A549 (cell line): Measurements from ENCODE around the gene TMEM82. TPM values are rescaled to one million over a fixed set of nuclear protein-coding genes. Genes with fewer than 3 reads are reported as not detected.

Experiments used
- ATAC-seq, 2 experiments: fragments of 200-7000 bp in 1 of 2; fragments of >200 bp in 1 of 2; cut with Nextera tagmentation in 1 of 2; cut with Tn5 transposase in 1 of 2; 3 replicates each; pipeline versions ENCODE4 v1.8.0 to v1.9.1; 2018 to 2020; ENCODE audit warnings: mild to moderate bottlenecking in 1 of 2, moderate library complexity in 1 of 2
- CTCF ChIA-PET: fragments of 300-600 bp; sonication (Branson Sonifier 250); formaldehyde crosslinking; extraction: SDS; loops from one replicate; lab custom pipeline; 2021; ENCODE audit warnings: antibody characterized with exemption, inconsistent platforms; lab: Yijun Ruan, JAX
- POLR2A ChIA-PET: fragments of 350-600 bp; formaldehyde crosslinking; extraction: SDS; loops from one replicate; lab custom pipeline; 2021; ENCODE audit warnings: antibody characterized with exemption, inconsistent platforms; lab: Yijun Ruan, JAX
- DNase-seq, 2 experiments: peaks; one replicate each; pipeline versions ENCODE4 v3.0.0 to v3.0.0-alpha.2; 2011 to 2016; ENCODE audit warnings: low read depth in 1 of 2, low spot score in 1 of 2
- FAIRE-seq: peaks from 2 replicates; lab custom pipeline; 2011; peaks lifted over from hg19 to GRCh38; lab: Jason Lieb, UNC
- H3K27ac ChIP-seq, 2 experiments: fragments of >200 bp; sonication (Bioruptor Twin); formaldehyde crosslinking; 3 replicates each; pipeline ENCODE4 v1.5.1; 2016 to 2017
- H3K4me1 ChIP-seq: fragments of >200 bp; sonication (Bioruptor Twin); formaldehyde crosslinking; 3 replicates; pipeline ENCODE4 v1.6.1; 2016
- H3K4me2 ChIP-seq: fragments of >200 bp; sonication (Bioruptor Twin); formaldehyde crosslinking; 3 replicates; pipeline ENCODE4 v1.6.1; 2016
- H3K4me3 ChIP-seq: fragments of >200 bp; sonication (Bioruptor Twin); formaldehyde crosslinking; 3 replicates; pipeline ENCODE4 v1.5.1; 2016
- H3K9me3 ChIP-seq: fragments of >200 bp; sonication (Bioruptor Twin); formaldehyde crosslinking; 3 replicates; pipeline ENCODE4 v1.6.1; 2016
- ATOH8 ChIP-seq: fragments of 250-450 bp; sonication (Bioruptor Pico); IDR thresholded peaks from 2 replicates; pipeline ENCODE4 v1.5.0; 2020; ENCODE audit warnings: low read depth, mild to moderate bottlenecking, moderate library complexity
- E2F6 ChIP-seq: IDR thresholded peaks from 2 replicates; pipeline ENCODE4 v1.6.1; 2012; ENCODE audit warnings: low read depth, borderline replicate concordance
- EHF ChIP-seq: fragments of 250-450 bp; sonication (Bioruptor Pico); IDR thresholded peaks from 2 replicates; pipeline ENCODE4 v1.5.0; 2020; ENCODE audit warnings: mild to moderate bottlenecking
- EHMT2 ChIP-seq: fragments of 200-600 bp; sonication (generic); IDR thresholded peaks from 2 replicates; pipeline ENCODE4 v1.6.1; 2016; ENCODE audit warnings: antibody characterized with exemption, low read depth, mild to moderate bottlenecking, moderate library complexity
- ELK1 ChIP-seq: fragments of 150-350 bp; IDR thresholded peaks from 2 replicates; pipeline ENCODE4 v1.6.1; 2014; ENCODE audit warnings: low read depth, mild to moderate bottlenecking, low read length
- ESRRA ChIP-seq: fragments of 150-350 bp; IDR thresholded peaks from 2 replicates; pipeline ENCODE4 v1.6.1; 2014; ENCODE audit warnings: mild to moderate bottlenecking, low read length, borderline replicate concordance
- FOXS1 ChIP-seq: fragments of 250-450 bp; sonication (Bioruptor Pico); IDR thresholded peaks from 2 replicates; pipeline ENCODE4 v1.5.0; 2020; ENCODE audit warnings: mild to moderate bottlenecking, moderate library complexity
- HDAC2 ChIP-seq: fragments of 200-600 bp; sonication (generic); IDR thresholded peaks from 2 replicates; pipeline ENCODE4 v1.6.1; 2016
- HES2 ChIP-seq: fragments of >200 bp; sonication (Bioruptor Twin); formaldehyde crosslinking; IDR thresholded peaks from 2 replicates; pipeline ENCODE4 v1.6.1; 2016
- HMGXB4 ChIP-seq: fragments of 250-450 bp; sonication (Bioruptor Pico); IDR thresholded peaks from 2 replicates; pipeline ENCODE4 v1.5.0; 2021; ENCODE audit warnings: mild to moderate bottlenecking, moderate library complexity, borderline replicate concordance
- HOXB13 ChIP-seq: fragments of 250-450 bp; sonication (Bioruptor Pico); IDR thresholded peaks from 2 replicates; pipeline ENCODE4 v1.5.0; 2020; ENCODE audit warnings: low read depth, mild to moderate bottlenecking, moderate library complexity
- HOXB5 ChIP-seq: fragments of 250-450 bp; sonication (Bioruptor Pico); IDR thresholded peaks from 2 replicates; pipeline ENCODE4 v1.5.0; 2020; ENCODE audit warnings: mild to moderate bottlenecking, moderate library complexity
- JUN ChIP-seq, 2 experiments: fragments of >200 bp; sonication (Bioruptor Twin); formaldehyde crosslinking; IDR thresholded peaks; 2 replicates in 1 of 2; 3 replicates in 1 of 2; pipeline ENCODE4 v1.6.1; 2016 to 2017
- JUNB ChIP-seq: fragments of >200 bp; sonication (Bioruptor Twin); formaldehyde crosslinking; IDR thresholded peaks from 2 replicates; pipeline ENCODE4 v1.6.1; 2016
- KDM5A ChIP-seq: fragments of 200-600 bp; sonication (generic); IDR thresholded peaks from 2 replicates; pipeline ENCODE4 v1.6.1; 2016; ENCODE audit warnings: antibody characterized with exemption, mild to moderate bottlenecking
- MYC ChIP-seq: IDR thresholded peaks from 2 replicates; pipeline ENCODE4 v1.6.1; 2012; ENCODE audit warnings: mild to moderate bottlenecking, inconsistent platforms, low read length, improper control_type of control experiment, borderline replicate concordance
- NPAS2 ChIP-seq: fragments of 250-450 bp; sonication (Bioruptor Pico); IDR thresholded peaks from 2 replicates; pipeline ENCODE4 v1.8.0; 2022; ENCODE audit warnings: mild to moderate bottlenecking, moderate library complexity, borderline replicate concordance
- NR3C1 ChIP-seq: fragments of >200 bp; sonication (Bioruptor Twin); formaldehyde crosslinking; IDR thresholded peaks from 3 replicates; pipeline ENCODE4 v1.6.1; 2017
- PBX3 ChIP-seq: IDR thresholded peaks from 2 replicates; pipeline ENCODE4 v1.6.1; 2012
- PHF8 ChIP-seq: fragments of 200-600 bp; sonication (generic); IDR thresholded peaks from 2 replicates; pipeline ENCODE4 v1.6.1; 2016; ENCODE audit warnings: low read depth, mild to moderate bottlenecking, antibody characterized with exemption, moderate library complexity, borderline replicate concordance
- RAD21 ChIP-seq, 2 experiments: fragments of >200 bp in 1 of 2; sonication (Bioruptor Twin) in 1 of 2; formaldehyde crosslinking in 1 of 2; IDR thresholded peaks in 1 of 2; conservative IDR thresholded peaks in 1 of 2; 2 replicates in 1 of 2; 3 replicates in 1 of 2; pipeline ENCODE4 v1.6.1; 2012 to 2018; ENCODE audit warnings: inconsistent platforms in 1 of 2
- RARB ChIP-seq: fragments of 250-450 bp; sonication (Bioruptor Pico); IDR thresholded peaks from 2 replicates; pipeline ENCODE4 v1.8.0; 2021; ENCODE audit warnings: mild to moderate bottlenecking, moderate library complexity
- RFX5 ChIP-seq: fragments of 450-650 bp; IDR thresholded peaks from 2 replicates; pipeline ENCODE4 v1.7.1; 2014; ENCODE audit warnings: antibody characterized with exemption, mild to moderate bottlenecking, moderate library complexity
- RNF2 ChIP-seq: fragments of 200-600 bp; sonication (generic); IDR thresholded peaks from 2 replicates; pipeline ENCODE4 v1.6.1; 2016; ENCODE audit warnings: low read depth, mild to moderate bottlenecking, antibody characterized with exemption, moderate library complexity, borderline replicate concordance
- TFCP2L1 ChIP-seq: fragments of 250-450 bp; sonication (Bioruptor Pico); IDR thresholded peaks from 2 replicates; pipeline ENCODE4 v1.5.0; 2021; ENCODE audit warnings: mild to moderate bottlenecking
- ZC3H11A ChIP-seq: fragments of 450-650 bp; IDR thresholded peaks from 2 replicates; pipeline ENCODE4 v1.6.1; 2014; ENCODE audit warnings: antibody characterized with exemption, mild to moderate bottlenecking
- ZNF302 ChIP-seq: fragments of 250-450 bp; sonication (Bioruptor Pico); IDR thresholded peaks from 2 replicates; pipeline ENCODE4 v1.9.0; 2021; ENCODE audit warnings: inconsistent platforms, mild to moderate bottlenecking, moderate library complexity
- WGBS: methylation state at CpG from one replicate; pipeline ENCODE4 v1.1.6; 2017; ENCODE audit errors: missing lambda C conversion rate; 5-methylcytosine and 5-hydroxymethylcytosine counted together
- polyA plus RNA-seq, 4 experiments: library from polyadenylated mRNA; depleted of rRNA in 3 of 4; stranded (reverse); fragments of >200 nt; fragmentation: RNase III in 1 of 4; extraction: RNeasy Plus Mini Kit Qiagen cat#74134 plus additional on column Dnase treatment in 1 of 4; gene quantifications; 2 replicates in 3 of 4; 3 replicates in 1 of 4; pipeline ENCODE4 v1.2.3, GENCODE V29; 2011 to 2017

The TMEM82 gene
- polyA plus RNA-seq, 2 of the 4 experiments (the other 2 are of a cell fraction) = not detected

- H3K9me3 ChIP-seq = no peaks in the 10 kb centered on the region
- DNase-seq (no peak), FAIRE-seq (no peak), ATAC-seq (no peak)
- CTCF ChIA-PET = no interaction called here
- no peaks in the 10 kb centered on the region for H3K4me1 ChIP-seq
- TF ChIP-seq E2F6 = no peak
- TF ChIP-seq HMGXB4 (CRISPR knock-in tag) = no peak
- TF ChIP-seq MYC = no peak
- no peak for TF ChIP-seq PBX3
- no peak for TF ChIP-seq RFX5
- TF ChIP-seq FOXS1 = no peak
- TF ChIP-seq PHF8 = no peak
- no peak for TF ChIP-seq ZC3H11A
- TF ChIP-seq RARB (CRISPR knock-in tag) = no peak
- TF ChIP-seq EHMT2 = no peak
- no peak for TF ChIP-seq NR3C1
- no peak for TF ChIP-seq HES2
- no peak for TF ChIP-seq KDM5A
- TF ChIP-seq ESRRA = no peak
- no peak for TF ChIP-seq JUNB
- no peak for TF ChIP-seq NPAS2 (CRISPR knock-in tag)
- no peak for TF ChIP-seq EHF (CRISPR knock-in tag)
- TF ChIP-seq ELK1 = no peak
- TF ChIP-seq, all 56 proteins: peak for 0
- no peak overlapping the region for H3K27ac ChIP-seq
- H3K4me2 ChIP-seq = no peak overlapping the region
- POLR2A ChIA-PET = no interaction called here
- H3K4me3 ChIP-seq = no peak overlapping the region
- no CpG with 5 or more reads among the region's 9 CpGs for WGBS
Observed at GRCh38 chr1:15726508-15726907, 15.8 kb upstream of the TMEM82 start.

- H3K4me1 ChIP-seq = no peaks in the 10 kb centered on the region
- ChIA-PET POLR2A (no interaction called here), CTCF (no interaction called here)
- H3K9me3 ChIP-seq = no peaks in the 10 kb centered on the region
- DNase-seq (no peak), ATAC-seq (no peak), FAIRE-seq (no peak)
- no peak overlapping the region for H3K4me3 ChIP-seq
- WGBS = 87% methylated on average over 7 of the region's 21 CpGs
- no peak overlapping the region for H3K27ac ChIP-seq
- TF ChIP-seq RNF2 (no peak), RAD21 (conservative IDR thresholded peaks at IDR 0.05 in 1 of 2, IDR thresholded peaks at IDR 0.05 in 1 of 2) (no peak), TFCP2L1 (CRISPR knock-in tag) (no peak), PHF8 (no peak), HOXB13 (no peak), HOXB5 (CRISPR knock-in tag) (no peak), ZNF302 (CRISPR knock-in tag) (no peak), ATOH8 (CRISPR knock-in tag) (no peak), JUN (IDR thresholded peaks at IDR 0.05) (no peak), HDAC2 (no peak)
- no peak overlapping the region for H3K4me2 ChIP-seq
Observed at GRCh38 chr1:15727021-15727420, 15.3 kb upstream of the TMEM82 start.
